ENCODE measurements around the gene INSYN2B. TPM values are rescaled to one million over a fixed set of nuclear protein-coding genes. Genes with fewer than 3 reads are reported as not detected.

Gene INSYN2B
- total RNA-seq, 1 experiment from 2014 or later = not detected

DNA sequence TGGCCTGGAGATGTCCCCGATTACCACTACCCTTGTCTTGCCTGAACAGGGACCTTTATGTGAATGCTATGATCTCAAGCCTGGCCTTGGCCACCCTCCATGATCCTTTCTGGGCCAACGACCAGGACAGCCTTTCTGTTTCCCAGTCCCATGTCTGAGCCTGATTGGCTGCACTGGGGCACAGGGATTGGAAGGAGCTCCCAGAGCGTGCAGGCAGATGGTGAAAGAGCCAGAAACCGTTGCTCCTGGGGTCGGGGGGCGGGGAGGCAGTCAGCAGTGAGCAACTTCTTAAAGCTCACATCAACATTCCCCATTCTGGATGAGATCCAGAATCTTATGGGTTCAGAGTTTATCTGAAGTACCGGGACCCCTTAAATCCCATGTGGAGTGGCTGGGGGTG lies 84.4 kb downstream of the INSYN2B start:
- ChIA-PET POLR2A (no interaction called here), CTCF (no interaction called here), RAD21 (ENCODE audit: low non-redundant PET in 1 of 2, low total read pairs in 2 of 2, uncharacterized antibody in 2 of 2, unreplicated experiment in 2 of 2) (no interaction called here)
- no peaks in the 10 kb centered on the region for H3K9me3 ChIP-seq (ENCODE audit: control insufficient read depth in 1 of 2, insufficient read depth in 1 of 2, low read depth in 1 of 2, low read length in 2 of 2)
- no peaks in the 10 kb centered on the region for H3K4me1 ChIP-seq (ENCODE audit: control insufficient read depth in 1 of 2, insufficient read depth in 2 of 2, low read length in 2 of 2)
- intact Hi-C loops (cut with micrococcal nuclease) = no loop called here
- no peak overlapping the region for H3K9ac ChIP-seq (ENCODE audit: low read length)
- H3K27me3 ChIP-seq (ENCODE audit: insufficient read depth, low read length) = peaks cover 43% of the 10 kb centered on the region
- H3K4me3 ChIP-seq (replicated peaks in 1 of 2; ENCODE audit: low read depth in 1 of 2, low read length in 2 of 2) = no peak overlapping the region
- H2AFZ ChIP-seq (ENCODE audit: low read depth, low read length, poor library complexity, severe bottlenecking) = no peak overlapping the region
- H3K27ac ChIP-seq (ENCODE audit: low read depth, low read length) = no peak overlapping the region
- no peaks in the 10 kb centered on the region for H3K79me2 ChIP-seq (ENCODE audit: insufficient read depth, low read length)
- H3K9me2 ChIP-seq (ENCODE audit: insufficient read depth) = no peaks in the 10 kb centered on the region
- ATAC-seq = no peak
- no peak for TF ChIP-seq POLR2A (IDR thresholded peaks at IDR 0.05; ENCODE audit: borderline replicate concordance, extremely low read depth, insufficient read depth, insufficient read length)
- no peak for TF ChIP-seq ZFX (IDR thresholded peaks at IDR 0.05)
- TF ChIP-seq REST (IDR thresholded peaks at IDR 0.05; ENCODE audit: low read depth) = no peak
- TF ChIP-seq, protein P1, sequence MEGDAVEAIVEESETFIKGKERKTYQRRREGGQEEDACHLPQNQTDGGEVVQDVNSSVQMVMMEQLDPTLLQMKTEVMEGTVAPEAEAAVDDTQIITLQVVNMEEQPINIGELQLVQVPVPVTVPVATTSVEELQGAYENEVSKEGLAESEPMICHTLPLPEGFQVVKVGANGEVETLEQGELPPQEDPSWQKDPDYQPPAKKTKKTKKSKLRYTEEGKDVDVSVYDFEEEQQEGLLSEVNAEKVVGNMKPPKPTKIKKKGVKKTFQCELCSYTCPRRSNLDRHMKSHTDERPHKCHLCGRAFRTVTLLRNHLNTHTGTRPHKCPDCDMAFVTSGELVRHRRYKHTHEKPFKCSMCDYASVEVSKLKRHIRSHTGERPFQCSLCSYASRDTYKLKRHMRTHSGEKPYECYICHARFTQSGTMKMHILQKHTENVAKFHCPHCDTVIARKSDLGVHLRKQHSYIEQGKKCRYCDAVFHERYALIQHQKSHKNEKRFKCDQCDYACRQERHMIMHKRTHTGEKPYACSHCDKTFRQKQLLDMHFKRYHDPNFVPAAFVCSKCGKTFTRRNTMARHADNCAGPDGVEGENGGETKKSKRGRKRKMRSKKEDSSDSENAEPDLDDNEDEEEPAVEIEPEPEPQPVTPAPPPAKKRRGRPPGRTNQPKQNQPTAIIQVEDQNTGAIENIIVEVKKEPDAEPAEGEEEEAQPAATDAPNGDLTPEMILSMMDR (IDR thresholded peaks at IDR 0.05 in 2 of 3, conservative IDR thresholded peaks at IDR 0.05 in 1 of 3; ENCODE audit: borderline replicate concordance in 1 of 3, insufficient read depth in 1 of 3, low read depth in 2 of 3, low read length in 2 of 3) = no peak
- no peak for TF ChIP-seq CBX3 (IDR thresholded peaks at IDR 0.05; ENCODE audit: low read depth)
- no peak for TF ChIP-seq ELF1 (IDR thresholded peaks at IDR 0.05; ENCODE audit: borderline replicate concordance, low read depth)
- no peak for TF ChIP-seq TCF7L2 (IDR thresholded peaks at IDR 0.05; ENCODE audit: borderline replicate concordance, extremely low read depth, insufficient read depth, insufficient read length)
- TF ChIP-seq FOSL1 (IDR thresholded peaks at IDR 0.05; ENCODE audit: low read depth) = no peak
- no peak for TF ChIP-seq JUND (IDR thresholded peaks at IDR 0.05)
- no peak for TF ChIP-seq SP1 (IDR thresholded peaks at IDR 0.05; ENCODE audit: low read depth)
- TF ChIP-seq, protein P2, sequence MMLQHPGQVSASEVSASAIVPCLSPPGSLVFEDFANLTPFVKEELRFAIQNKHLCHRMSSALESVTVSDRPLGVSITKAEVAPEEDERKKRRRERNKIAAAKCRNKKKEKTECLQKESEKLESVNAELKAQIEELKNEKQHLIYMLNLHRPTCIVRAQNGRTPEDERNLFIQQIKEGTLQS (IDR thresholded peaks at IDR 0.05) = no peak
- no peak for TF ChIP-seq SRF (IDR thresholded peaks at IDR 0.05; ENCODE audit: low read depth)
- no peak for TF ChIP-seq RAD21 (IDR thresholded peaks at IDR 0.05; ENCODE audit: low read depth)
- TF ChIP-seq EZH2phosphoT487 (IDR thresholded peaks at IDR 0.05; ENCODE audit: borderline replicate concordance) = no peak
- TF ChIP-seq, protein P3, sequence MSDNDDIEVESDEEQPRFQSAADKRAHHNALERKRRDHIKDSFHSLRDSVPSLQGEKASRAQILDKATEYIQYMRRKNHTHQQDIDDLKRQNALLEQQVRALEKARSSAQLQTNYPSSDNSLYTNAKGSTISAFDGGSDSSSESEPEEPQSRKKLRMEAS (IDR thresholded peaks at IDR 0.05) = no peak
- no peak for TF ChIP-seq POLR2AphosphoS5 (IDR thresholded peaks at IDR 0.05; ENCODE audit: low read depth, low read length)
- TF ChIP-seq SIN3A (IDR thresholded peaks at IDR 0.05; ENCODE audit: low read depth) = no peak
- no peak for TF ChIP-seq ZBTB33 (IDR thresholded peaks at IDR 0.05; ENCODE audit: extremely low read depth, insufficient replicate concordance, low read length)
- DNase-seq (ENCODE audit: low read depth, low spot score) = no peak
- no TSS peak for BruUV-seq (replicated peaks)
- no peak overlapping the region for H3K4me2 ChIP-seq (ENCODE audit: low read length)
- H3K36me3 ChIP-seq (ENCODE audit: control insufficient read depth in 1 of 2, insufficient read depth in 2 of 2, low read length in 2 of 2) = no peaks in the 10 kb centered on the region
- H4K20me1 ChIP-seq (ENCODE audit: insufficient read depth) = no peaks in the 10 kb centered on the region
